Astrocyte of the cerebellum (primary cell): ENCODE data around the gene TMEM33.
A peak's percentile ranks its signal among the peaks of the same experiment; 100 is the strongest.

Experiments
- DNase-seq: peaks from one replicate; pipeline ENCODE4 v3.0.0-alpha.2; 2011; ENCODE audit warnings: low read depth
- H3K4me3 ChIP-seq: 2 replicates; pipeline ENCODE4 v1.5.1; 2011; ENCODE audit warnings: mild to moderate bottlenecking, low read depth, low read length, moderate library complexity
- CTCF ChIP-seq: IDR thresholded peaks from 2 replicates; pipeline ENCODE4 v1.5.1; 2012; ENCODE audit warnings: low read length, low read depth, moderate library complexity, mild to moderate bottlenecking; ENCODE audit errors: missing control alignments
- in situ Hi-C: cut with HindIII; loops from 2 replicates; pipeline ENCODE4 v1.10.0; 2017; ENCODE audit warnings: low sequenced_read_pairs

TMEM33 gene

DNA sequence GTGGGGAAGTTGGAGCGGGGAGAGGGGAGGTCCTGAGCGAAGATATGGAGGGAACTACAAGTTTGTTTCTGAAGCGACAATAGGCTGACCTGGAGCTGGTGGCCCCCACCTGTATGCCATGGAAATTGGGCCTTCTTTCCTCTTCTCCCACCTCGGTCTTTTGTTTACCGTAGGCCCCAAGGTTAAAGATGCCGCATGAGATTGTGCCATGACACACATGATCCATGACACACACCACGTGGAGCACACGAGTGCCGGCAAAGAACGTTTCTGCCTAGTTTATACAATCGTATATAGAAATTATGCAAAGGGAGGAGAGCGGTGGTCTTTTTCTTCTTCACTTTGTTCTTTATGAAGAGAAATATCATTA lies 408 bp downstream of the TMEM33 start:
- no peak for DNase-seq
- in situ Hi-C loops: no loop called here
- peak overlapping the region; percentile 96 for H3K4me3 ChIP-seq
- no peak for TF ChIP-seq CTCF

- in situ Hi-C loops: no loop called here
- no peak for TF ChIP-seq CTCF
- H3K4me3 ChIP-seq: no peak overlapping the region
- DNase-seq: no peak
These were observed 3.9 kb downstream of the TMEM33 start for GRCh38 chr4:41939016-41939626.

DNA sequence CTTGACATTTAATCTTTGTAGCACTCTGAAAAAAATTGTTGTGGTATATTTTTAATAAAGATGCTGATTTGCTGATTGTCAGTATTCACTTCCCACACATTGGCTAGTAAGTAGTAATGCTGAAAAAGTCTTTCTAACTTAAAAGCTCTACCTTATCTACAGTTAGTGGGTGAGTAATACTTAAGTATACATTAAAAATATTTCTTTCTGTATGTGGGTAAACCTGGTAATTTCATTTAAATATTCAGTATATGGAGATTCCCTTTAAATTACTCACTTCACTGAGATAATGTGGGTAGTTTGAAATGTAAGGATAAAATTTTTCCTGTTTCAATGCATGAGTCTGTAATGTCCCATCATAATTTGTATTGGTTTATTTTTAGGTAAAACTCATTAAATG lies 5.6 kb downstream of the TMEM33 start:
- DNase-seq: no peak
- in situ Hi-C loops: no loop called here
- H3K4me3 ChIP-seq: no peak overlapping the region
- TF ChIP-seq CTCF: no peak

- in situ Hi-C loops: no loop called here
- no peak overlapping the region for H3K4me3 ChIP-seq
- no peak for DNase-seq
- TF ChIP-seq CTCF: no peak
These were observed 8.3 kb downstream of the TMEM33 start for GRCh38 chr4:41943506-41943905.

DNA sequence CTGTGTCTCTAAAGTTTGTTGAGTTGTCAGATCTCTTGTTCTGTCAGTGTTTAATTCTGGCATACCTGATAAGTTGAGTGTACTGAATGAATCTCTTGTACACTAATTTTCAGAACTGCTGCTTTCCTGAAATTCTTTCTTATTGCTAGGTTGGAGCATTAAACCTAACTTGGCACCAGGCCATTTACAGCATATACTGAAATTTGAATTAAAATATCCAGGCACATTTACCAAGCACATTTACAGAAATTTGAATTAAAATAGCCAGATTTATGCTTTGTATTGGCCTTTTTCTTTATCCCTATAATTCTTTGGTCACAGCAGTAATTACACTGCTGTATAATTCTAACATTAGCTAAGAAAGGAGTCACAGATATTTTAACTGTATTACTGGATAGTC lies 8.9 kb downstream of the TMEM33 start:
- no peak overlapping the region for H3K4me3 ChIP-seq
- DNase-seq: no peak
- in situ Hi-C loops: no loop called here
- TF ChIP-seq CTCF: no peak

DNA sequence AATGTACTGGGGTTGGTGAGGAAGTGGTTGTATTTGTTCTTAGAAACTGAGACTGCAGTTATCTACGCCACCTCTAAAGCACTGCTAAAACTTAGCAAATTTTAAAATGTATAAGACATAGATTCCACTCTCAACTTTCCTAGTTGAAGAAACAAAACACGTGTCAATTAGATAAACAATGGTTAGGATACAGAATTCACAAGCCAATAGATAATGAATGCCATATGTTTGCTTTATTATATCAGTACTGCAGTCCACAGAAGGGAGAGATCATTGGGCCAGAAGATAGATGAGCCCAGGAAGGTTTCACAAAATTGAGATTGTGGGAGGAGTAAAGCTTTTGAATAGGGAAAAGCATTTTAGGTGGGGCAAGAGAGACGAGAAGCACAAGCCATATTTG lies 14.3 kb downstream of the TMEM33 start:
- in situ Hi-C loops: no loop called here
- no peak for DNase-seq

More for the DNA sequence above, 14.3 kb downstream of the TMEM33 start:
- H3K4me3 ChIP-seq: no peak overlapping the region
- TF ChIP-seq CTCF: no peak
